Tibial nerve (tissue), 4 donors: ENCODE data around the gene AP5M1. TPM values are rescaled to one million over a fixed set of nuclear protein-coding genes. Genes with fewer than 3 reads are reported as not detected.

Experiments used
- DNase-seq, 2 donors: peaks; one replicate each; pipeline ENCODE4 v3.0.0-alpha.2; 2019; ENCODE audit warnings: low spot score in 2 of 2
- H3K27ac ChIP-seq, 4 donors: fragments of 200-600 bp; sonication (generic) in 3 of 4; one replicate each; pipeline ENCODE4 v1.5.1; 2017 to 2019; ENCODE audit warnings: mild to moderate bottlenecking in 1 of 4
- H3K27me3 ChIP-seq, 2 donors: fragments of 200-600 bp; sonication (generic) in 1 of 2; one replicate each; pipeline versions ENCODE4 v1.5.1 to v1.6.0; 2017 to 2019
- H3K36me3 ChIP-seq, 3 donors: fragments of 200-600 bp; sonication (generic); one replicate each; pipeline ENCODE4 v1.5.1; 2018 to 2019
- H3K4me1 ChIP-seq, 4 donors: fragments of 200-600 bp; sonication (generic) in 3 of 4; one replicate each; pipeline ENCODE4 v1.5.1; 2017 to 2019
- H3K4me3 ChIP-seq, 4 donors: fragments of 200-600 bp; sonication (generic) in 3 of 4; one replicate each; pipeline ENCODE4 v1.5.1; 2017 to 2019; ENCODE audit warnings: mild to moderate bottlenecking in 1 of 4, moderate library complexity in 1 of 4
- H3K9me3 ChIP-seq, 4 donors: fragments of 200-600 bp; sonication (generic) in 3 of 4; one replicate each; pipeline ENCODE4 v1.5.1; 2017 to 2019
- CTCF ChIP-seq, 5 experiments: fragments of 200-600 bp in 3 of 5; fragments of 450-650 bp in 2 of 5; sonication (generic) in 3 of 5; IDR thresholded peaks; one replicate each; pipeline ENCODE4 v1.5.1; 2016 to 2019; ENCODE audit warnings: antibody characterized with exemption in 5 of 5, mild to moderate bottlenecking in 3 of 5, moderate library complexity in 2 of 5
- EP300 ChIP-seq, 2 donors: sonication (generic); formaldehyde crosslinking; IDR thresholded peaks; one replicate each; pipeline ENCODE4 v1.6.1; 2017; ENCODE audit warnings: antibody characterized with exemption in 2 of 2, mild to moderate bottlenecking in 1 of 2
- POLR2A ChIP-seq, 2 donors: fragments of 450-650 bp; IDR thresholded peaks; one replicate each; pipeline ENCODE4 v1.6.1; 2017; ENCODE audit warnings: antibody characterized with exemption in 2 of 2, mild to moderate bottlenecking in 2 of 2, moderate library complexity in 2 of 2
- WGBS, 2 donors: methylation state at CpG; one replicate each; pipeline ENCODE4 v1.1.5; 2018; 5-methylcytosine and 5-hydroxymethylcytosine counted together
- total RNA-seq, 4 donors: library from RNA; depleted of rRNA; stranded (reverse); fragments of >200 nt; gene quantifications; one replicate each; pipeline ENCODE4 v1.1.0, GENCODE V29; 2016

Gene AP5M1
- total RNA-seq, 4 donors from 2014 or later: 11.6 to 18.3 (median 13.1) TPM

GRCh38 chr14:57274551-57274950 is 5.8 kb downstream of the AP5M1 start:
- H3K9me3 ChIP-seq: no peaks in the 10 kb centered on the region
- TF ChIP-seq EP300 (IDR thresholded peaks at IDR 0.05) (no peak), POLR2A (IDR thresholded peaks at IDR 0.05) (no peak), CTCF (IDR thresholded peaks at IDR 0.05) (no peak)
- H3K36me3 ChIP-seq: peaks cover 0 to 32% (median 0%) of the 10 kb centered on the region in 3 donors
- peaks cover 0 to 22% (median 14%) of the 10 kb centered on the region in 4 donors for H3K4me1 ChIP-seq
- WGBS, 2 donors: 91 to 94% methylated on average over 2 of the region's 2 CpGs
- H3K4me3 ChIP-seq: no peak overlapping the region
- no peak overlapping the region for H3K27ac ChIP-seq
- H3K27me3 ChIP-seq: no peaks in the 10 kb centered on the region
- DNase-seq: no peak

- Histone ChIP-seq H3K4me3 (no peak overlapping the region), H3K9me3 (no peaks in the 10 kb centered on the region), H3K4me1 (peaks cover 0 to 16% (median 9%) of the 10 kb centered on the region in 4 donors), H3K27me3 (no peaks in the 10 kb centered on the region), H3K27ac (no peak overlapping the region), H3K36me3 (peaks cover 0 to 36% (median 0%) of the 10 kb centered on the region in 3 donors)
- TF ChIP-seq EP300 (IDR thresholded peaks at IDR 0.05): no peak
- DNase-seq: no peak
- WGBS, 2 donors: 87 to 93% methylated on average over 2 of the region's 2 CpGs
Measured at GRCh38 chr14:57275023-57275664, 6.4 kb downstream of the AP5M1 start.

- Histone ChIP-seq H3K27me3 (no peaks in the 10 kb centered on the region), H3K4me1 (no peaks in the 10 kb centered on the region), H3K4me3 (no peak overlapping the region), H3K27ac (no peak overlapping the region), H3K9me3 (no peaks in the 10 kb centered on the region), H3K36me3 (peaks cover 0 to 52% (median 0%) of the 10 kb centered on the region in 3 donors)
- TF ChIP-seq POLR2A (IDR thresholded peaks at IDR 0.05) (no peak), CTCF (IDR thresholded peaks at IDR 0.05) (no peak), EP300 (IDR thresholded peaks at IDR 0.05) (no peak)
- no peak for DNase-seq
- 95 to 97% methylated on average over 3 of the region's 3 CpGs for WGBS, 2 donors
Measured at GRCh38 chr14:57277062-57277461, 8.3 kb downstream of the AP5M1 start.

GRCh38 chr14:57287745-57288144 is 19.0 kb downstream of the AP5M1 start:
- no peak for TF ChIP-seq EP300 (IDR thresholded peaks at IDR 0.05)
- no peak for TF ChIP-seq POLR2A (IDR thresholded peaks at IDR 0.05)
- TF ChIP-seq CTCF (IDR thresholded peaks at IDR 0.05): no peak
- no peak overlapping the region for H3K4me3 ChIP-seq
- no peak overlapping the region for H3K27ac ChIP-seq
- no peaks in the 10 kb centered on the region for H3K4me1 ChIP-seq
- H3K27me3 ChIP-seq: no peaks in the 10 kb centered on the region
- H3K9me3 ChIP-seq: no peaks in the 10 kb centered on the region
- DNase-seq: no peak
- WGBS, 2 donors: 82% methylated on average over 2 of the region's 2 CpGs
- H3K36me3 ChIP-seq: peaks cover 0 to 66% (median 16%) of the 10 kb centered on the region in 3 donors

- DNase-seq: no peak
- H3K27ac ChIP-seq: no peak overlapping the region
- TF ChIP-seq CTCF (IDR thresholded peaks at IDR 0.05): no peak
- TF ChIP-seq POLR2A (IDR thresholded peaks at IDR 0.05): no peak
- TF ChIP-seq EP300 (IDR thresholded peaks at IDR 0.05): no peak
- 73 to 74% methylated on average over 5 of the region's 5 CpGs for WGBS, 2 donors
- H3K9me3 ChIP-seq: no peaks in the 10 kb centered on the region
- H3K4me3 ChIP-seq: no peak overlapping the region
- H3K27me3 ChIP-seq: no peaks in the 10 kb centered on the region
- H3K4me1 ChIP-seq: no peaks in the 10 kb centered on the region
- H3K36me3 ChIP-seq: peaks cover 0 to 36% (median 5%) of the 10 kb centered on the region in 3 donors
Measured at GRCh38 chr14:57290751-57291150, 22.0 kb downstream of the AP5M1 start.
